Measurements from ENCODE around the gene ETV4.

DNA sequence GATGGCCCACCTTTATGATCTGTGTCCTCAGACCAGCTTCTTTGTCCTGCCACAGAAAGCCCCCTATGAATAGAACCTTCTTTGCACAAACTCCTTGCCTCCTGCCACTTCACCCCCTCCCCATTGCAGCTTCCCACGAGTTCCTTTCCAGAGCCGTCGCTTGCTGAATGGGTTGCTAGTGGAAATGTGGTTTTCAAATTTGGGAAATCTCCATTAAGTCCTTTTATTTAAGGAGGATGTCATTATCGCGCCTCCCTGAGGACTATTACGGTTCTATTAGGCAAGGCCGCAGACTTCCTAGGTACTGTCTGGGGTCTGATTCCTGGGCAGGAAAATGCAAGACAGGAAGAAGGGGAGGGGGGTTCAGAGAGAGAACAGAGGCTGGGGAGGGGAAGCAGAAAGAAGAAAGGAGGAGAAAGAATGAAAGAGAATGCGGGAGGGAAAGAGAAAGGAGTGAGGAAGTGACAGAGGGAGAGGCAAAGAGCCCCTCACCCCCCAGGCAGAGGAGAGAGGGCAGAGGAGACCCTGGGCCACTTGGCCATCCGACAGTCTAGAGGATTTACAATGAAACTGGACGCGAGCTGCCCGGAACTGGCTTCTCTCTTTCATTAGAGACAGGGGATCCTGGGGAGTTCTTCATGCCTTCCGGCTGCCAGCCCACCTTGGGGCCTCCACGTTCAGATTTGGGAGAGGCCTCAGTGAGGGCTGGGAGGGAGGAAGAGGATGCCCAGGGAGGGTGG, 31.7 kb upstream of the ETV4 start:
- TF ChIP-seq MAZ (IDR thresholded peaks at IDR 0.05; ENCODE audit: borderline replicate concordance, low read depth, low read length) (no peak), NR3C1 (IDR thresholded peaks at IDR 0.05) (no peak), RFX5 (IDR thresholded peaks at IDR 0.05) (no peak), HDAC2 (IDR thresholded peaks at IDR 0.05) (no peak), CEBPB (IDR thresholded peaks at IDR 0.05) (no peak), EP300 (IDR thresholded peaks at IDR 0.05) (no peak), RCOR1 (IDR thresholded peaks at IDR 0.05; ENCODE audit: low read depth, low read length) (no peak)
- TF ChIP-seq, protein P1, sequence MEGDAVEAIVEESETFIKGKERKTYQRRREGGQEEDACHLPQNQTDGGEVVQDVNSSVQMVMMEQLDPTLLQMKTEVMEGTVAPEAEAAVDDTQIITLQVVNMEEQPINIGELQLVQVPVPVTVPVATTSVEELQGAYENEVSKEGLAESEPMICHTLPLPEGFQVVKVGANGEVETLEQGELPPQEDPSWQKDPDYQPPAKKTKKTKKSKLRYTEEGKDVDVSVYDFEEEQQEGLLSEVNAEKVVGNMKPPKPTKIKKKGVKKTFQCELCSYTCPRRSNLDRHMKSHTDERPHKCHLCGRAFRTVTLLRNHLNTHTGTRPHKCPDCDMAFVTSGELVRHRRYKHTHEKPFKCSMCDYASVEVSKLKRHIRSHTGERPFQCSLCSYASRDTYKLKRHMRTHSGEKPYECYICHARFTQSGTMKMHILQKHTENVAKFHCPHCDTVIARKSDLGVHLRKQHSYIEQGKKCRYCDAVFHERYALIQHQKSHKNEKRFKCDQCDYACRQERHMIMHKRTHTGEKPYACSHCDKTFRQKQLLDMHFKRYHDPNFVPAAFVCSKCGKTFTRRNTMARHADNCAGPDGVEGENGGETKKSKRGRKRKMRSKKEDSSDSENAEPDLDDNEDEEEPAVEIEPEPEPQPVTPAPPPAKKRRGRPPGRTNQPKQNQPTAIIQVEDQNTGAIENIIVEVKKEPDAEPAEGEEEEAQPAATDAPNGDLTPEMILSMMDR (IDR thresholded peaks at IDR 0.05), result no peak
- TF ChIP-seq, protein P2, sequence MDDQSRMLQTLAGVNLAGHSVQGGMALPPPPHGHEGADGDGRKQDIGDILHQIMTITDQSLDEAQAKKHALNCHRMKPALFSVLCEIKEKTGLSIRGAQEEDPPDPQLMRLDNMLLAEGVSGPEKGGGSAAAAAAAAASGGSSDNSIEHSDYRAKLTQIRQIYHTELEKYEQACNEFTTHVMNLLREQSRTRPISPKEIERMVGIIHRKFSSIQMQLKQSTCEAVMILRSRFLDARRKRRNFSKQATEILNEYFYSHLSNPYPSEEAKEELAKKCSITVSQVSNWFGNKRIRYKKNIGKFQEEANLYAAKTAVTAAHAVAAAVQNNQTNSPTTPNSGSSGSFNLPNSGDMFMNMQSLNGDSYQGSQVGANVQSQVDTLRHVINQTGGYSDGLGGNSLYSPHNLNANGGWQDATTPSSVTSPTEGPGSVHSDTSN (IDR thresholded peaks at IDR 0.05), result no peak
